Pons (tissue), 1 donor: ENCODE results near the gene MAPRE2.

Source experiments
- DNase-seq: peaks from one replicate; pipeline ENCODE4 v3.0.0-alpha.2; 2016; ENCODE audit warnings: low spot score

MAPRE2 gene

GRCh38 chr18:35038029-35038428 lies 3.2 kb upstream of the MAPRE2 start:
- no peak for DNase-seq

- DNase-seq, result peak; percentile 71
These were observed 2.2 kb upstream of the MAPRE2 start for GRCh38 chr18:35038881-35039491.

GRCh38 chr18:35040638-35040987 lies 600 bp upstream of the MAPRE2 start:
- no peak for DNase-seq

- peak; percentile 71 for DNase-seq
These were observed 688 bp downstream of the MAPRE2 start for GRCh38 chr18:35041815-35042387.

- no peak for DNase-seq
These were observed 1.3 kb downstream of the MAPRE2 start for GRCh38 chr18:35042389-35043071.

GRCh38 chr18:35043207-35043606 lies 2.0 kb downstream of the MAPRE2 start:
- DNase-seq, result no peak

GRCh38 chr18:35045121-35045520 lies 3.9 kb downstream of the MAPRE2 start:
- no peak for DNase-seq

GRCh38 chr18:35045806-35046205 lies 4.6 kb downstream of the MAPRE2 start:
- no peak for DNase-seq

- no peak for DNase-seq
These were observed 6.6 kb downstream of the MAPRE2 start for GRCh38 chr18:35047697-35048292.

- DNase-seq, result no peak
These were observed 8.2 kb downstream of the MAPRE2 start for GRCh38 chr18:35049111-35050027.

GRCh38 chr18:35050028-35050546 lies 8.9 kb downstream of the MAPRE2 start:
- DNase-seq, result no peak

GRCh38 chr18:35050705-35051195 lies 9.5 kb downstream of the MAPRE2 start:
- DNase-seq, result no peak

GRCh38 chr18:35051641-35052377 lies 10.6 kb downstream of the MAPRE2 start:
- DNase-seq, result no peak

- DNase-seq, result no peak
These were observed 13.2 kb downstream of the MAPRE2 start for GRCh38 chr18:35054401-35054800.

GRCh38 chr18:35055105-35055504 lies 13.9 kb downstream of the MAPRE2 start:
- DNase-seq, result no peak

GRCh38 chr18:35055726-35056125 lies 14.5 kb downstream of the MAPRE2 start:
- DNase-seq, result no peak

GRCh38 chr18:35059280-35059927 lies 18.2 kb downstream of the MAPRE2 start:
- no peak for DNase-seq

- DNase-seq, result no peak
These were observed 19.1 kb downstream of the MAPRE2 start for GRCh38 chr18:35060122-35060815.

- DNase-seq, result no peak
These were observed 20.1 kb downstream of the MAPRE2 start for GRCh38 chr18:35061336-35061735.

- DNase-seq, result no peak
These were observed 20.6 kb downstream of the MAPRE2 start for GRCh38 chr18:35061804-35062203.
